ENCODE results near the gene TOM1.

Gene TOM1

DNA sequence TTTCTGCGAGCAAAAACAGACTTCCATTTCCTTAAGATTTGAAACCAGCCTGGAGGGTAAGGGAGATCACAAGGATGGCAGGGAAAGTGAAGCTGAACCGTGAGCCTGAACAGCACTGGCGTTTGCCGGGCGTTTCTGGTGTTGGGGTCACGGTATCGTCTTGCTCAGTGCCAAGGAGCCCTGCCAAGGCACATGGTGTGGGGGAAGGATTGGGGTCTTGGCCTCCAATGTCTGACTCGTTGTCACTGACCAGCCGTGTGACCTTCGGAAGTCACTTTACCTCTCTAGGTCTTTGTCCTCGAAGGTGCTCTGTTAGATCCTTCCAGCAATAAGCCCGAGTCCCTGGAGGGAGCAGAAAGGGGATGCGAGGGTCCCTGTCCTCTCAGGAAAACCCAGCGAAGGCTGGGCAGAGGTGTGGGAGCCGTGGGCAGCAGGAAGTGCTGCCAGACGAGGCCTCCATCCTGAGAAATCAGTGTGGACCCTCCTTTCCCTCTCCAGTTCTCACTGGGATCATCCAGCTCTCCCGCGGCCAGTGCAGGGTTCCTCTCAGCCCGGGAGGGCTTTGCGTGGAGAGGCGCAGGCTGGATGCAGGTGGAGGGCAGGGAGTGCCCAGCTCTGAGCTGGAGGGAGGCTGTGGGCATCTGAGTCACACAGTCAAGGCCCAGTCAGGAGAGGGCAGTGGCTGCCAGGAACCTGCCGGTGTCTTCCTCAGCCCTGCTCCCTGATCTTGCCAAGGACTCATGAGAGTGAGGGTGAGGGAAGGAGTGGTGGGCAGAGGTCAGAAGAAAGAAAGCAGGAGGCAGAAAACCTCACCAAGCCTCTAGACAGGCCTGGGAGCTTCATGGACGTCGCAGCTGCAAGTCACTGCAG is 18.9 kb downstream of the TOM1 start:
- no peaks in the 10 kb centered on the region for H3K9me3 ChIP-seq (ENCODE audit: control insufficient read depth, low read length)
- H3K9ac ChIP-seq (ENCODE audit: low read length), result no peak overlapping the region
- H3K36me3 ChIP-seq (ENCODE audit: control insufficient read depth, insufficient read depth, low read length), result no peaks in the 10 kb centered on the region
- no peak overlapping the region for H3K4me3 ChIP-seq (ENCODE audit: low read length)
- H3K4me1 ChIP-seq (ENCODE audit: control insufficient read depth, insufficient read depth, low read length), result peaks cover 11% of the 10 kb centered on the region
- H3K27me3 ChIP-seq (ENCODE audit: control insufficient read depth, insufficient read depth, low read length), result no peaks in the 10 kb centered on the region

DNA sequence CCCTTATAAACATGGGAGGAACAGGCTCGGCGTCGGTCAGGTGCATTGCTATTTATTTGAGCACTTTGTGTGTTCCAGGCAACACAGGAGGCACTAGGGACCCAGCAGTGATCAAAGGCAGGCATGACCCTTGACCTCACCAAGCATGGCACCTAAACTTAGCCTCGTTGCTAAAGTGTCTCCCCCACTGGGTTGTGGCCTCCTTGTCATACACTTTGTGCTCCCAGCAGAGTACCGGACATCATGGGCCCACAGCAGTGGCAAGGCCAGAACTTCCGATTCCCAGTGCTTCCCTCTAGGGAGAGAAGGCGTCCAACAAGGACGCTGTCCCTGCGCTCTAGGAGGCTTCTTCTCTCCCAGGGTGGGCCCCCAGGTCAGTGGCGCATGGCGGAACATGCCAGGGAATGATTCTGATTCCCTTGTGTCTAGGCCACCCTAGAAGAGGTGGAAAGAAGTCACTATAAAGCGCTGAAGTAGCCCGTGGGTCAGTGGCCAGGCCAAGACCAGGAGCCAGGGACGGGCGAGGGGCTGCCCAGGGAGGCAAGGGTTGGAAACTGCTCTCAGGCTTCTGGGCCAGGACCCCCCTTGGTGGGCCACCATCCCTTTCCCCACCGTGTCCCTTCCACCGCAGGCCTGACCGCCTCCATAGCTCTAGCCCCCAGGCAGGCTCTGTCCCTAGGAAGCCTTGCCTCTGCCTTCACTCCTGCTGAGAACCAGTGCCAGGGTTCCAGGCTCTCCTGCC is 19.7 kb downstream of the TOM1 start:
- Histone ChIP-seq H3K4me3 (ENCODE audit: low read length) (no peak overlapping the region), H3K9me3 (ENCODE audit: control insufficient read depth, low read length) (no peaks in the 10 kb centered on the region), H3K36me3 (ENCODE audit: control insufficient read depth, insufficient read depth, low read length) (no peaks in the 10 kb centered on the region), H3K4me1 (ENCODE audit: control insufficient read depth, insufficient read depth, low read length) (peaks cover 11% of the 10 kb centered on the region), H3K27me3 (ENCODE audit: control insufficient read depth, insufficient read depth, low read length) (no peaks in the 10 kb centered on the region), H3K9ac (ENCODE audit: low read length) (no peak overlapping the region)

DNA sequence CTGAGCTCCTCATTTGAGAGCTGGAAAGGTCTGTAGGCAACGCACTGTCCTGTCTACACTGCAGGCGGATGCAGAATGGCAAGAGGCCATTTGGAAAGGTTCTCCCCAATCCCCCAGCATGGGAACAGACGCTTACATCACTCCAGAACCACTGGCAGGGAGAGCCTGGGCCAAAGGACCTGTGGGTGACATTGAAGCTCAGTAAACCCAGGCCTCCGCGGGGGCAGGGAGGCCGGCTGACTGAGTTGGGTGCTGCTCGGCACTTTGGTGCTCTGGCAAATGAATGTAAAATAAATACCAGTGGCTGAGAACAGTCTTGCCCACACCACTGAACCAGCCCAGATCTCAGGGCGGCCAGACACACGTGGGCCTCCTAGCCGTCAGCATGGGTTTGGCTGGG is 22.4 kb downstream of the TOM1 start:
- H3K9me3 ChIP-seq (ENCODE audit: control insufficient read depth, low read length), result no peaks in the 10 kb centered on the region
- H3K36me3 ChIP-seq (ENCODE audit: control insufficient read depth, insufficient read depth, low read length), result peaks cover 2% of the 10 kb centered on the region
- no peak overlapping the region for H3K4me3 ChIP-seq (ENCODE audit: low read length)
- no peaks in the 10 kb centered on the region for H3K4me1 ChIP-seq (ENCODE audit: control insufficient read depth, insufficient read depth, low read length)
- H3K9ac ChIP-seq (ENCODE audit: low read length), result no peak overlapping the region
- H3K27me3 ChIP-seq (ENCODE audit: control insufficient read depth, insufficient read depth, low read length), result no peaks in the 10 kb centered on the region

DNA sequence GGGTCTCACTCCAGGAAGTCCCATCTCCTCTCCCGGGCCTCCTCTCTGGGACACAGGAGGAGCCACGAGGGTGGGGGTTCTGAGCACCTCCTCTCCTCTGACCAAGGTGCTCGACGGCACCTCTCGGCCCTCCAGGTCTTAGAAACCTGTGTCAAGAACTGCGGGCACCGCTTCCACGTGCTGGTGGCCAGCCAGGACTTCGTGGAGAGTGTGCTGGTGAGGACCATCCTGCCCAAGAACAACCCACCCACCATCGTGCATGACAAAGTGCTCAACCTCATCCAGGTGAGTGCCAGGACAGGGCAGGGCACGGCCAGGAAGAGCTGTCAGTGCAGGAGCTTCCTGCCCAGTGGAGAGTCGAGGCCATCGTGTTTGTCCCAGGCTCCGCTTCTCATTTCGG is 23.2 kb downstream of the TOM1 start:
- Histone ChIP-seq H3K27me3 (ENCODE audit: control insufficient read depth, insufficient read depth, low read length) (no peaks in the 10 kb centered on the region), H3K9me3 (ENCODE audit: control insufficient read depth, low read length) (no peaks in the 10 kb centered on the region), H3K4me3 (ENCODE audit: low read length) (no peak overlapping the region), H3K4me1 (ENCODE audit: control insufficient read depth, insufficient read depth, low read length) (no peaks in the 10 kb centered on the region), H3K9ac (ENCODE audit: low read length) (no peak overlapping the region), H3K36me3 (ENCODE audit: control insufficient read depth, insufficient read depth, low read length) (peaks cover 7% of the 10 kb centered on the region)

DNA sequence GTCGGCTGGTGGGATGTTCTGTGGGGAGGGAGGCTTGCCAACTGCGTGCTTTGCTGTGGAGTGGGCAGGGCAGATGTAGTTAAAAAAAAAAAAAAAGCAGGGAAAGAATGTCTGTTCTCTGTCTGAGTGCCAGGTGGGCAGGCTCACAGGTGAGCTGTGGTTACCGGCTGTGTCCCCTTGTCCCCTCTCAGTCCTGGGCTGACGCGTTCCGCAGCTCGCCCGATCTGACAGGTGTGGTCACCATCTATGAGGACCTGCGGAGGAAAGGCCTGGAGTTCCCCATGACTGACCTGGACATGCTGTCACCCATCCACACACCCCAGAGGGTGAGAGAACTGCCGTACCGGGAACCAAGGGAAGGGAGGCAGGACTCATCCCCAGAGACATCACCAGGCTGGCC is 23.6 kb downstream of the TOM1 start:
- no peak overlapping the region for H3K4me3 ChIP-seq (ENCODE audit: low read length)
- peaks cover 7% of the 10 kb centered on the region for H3K36me3 ChIP-seq (ENCODE audit: control insufficient read depth, insufficient read depth, low read length)
- H3K9ac ChIP-seq (ENCODE audit: low read length), result no peak overlapping the region
- H3K9me3 ChIP-seq (ENCODE audit: control insufficient read depth, low read length), result no peaks in the 10 kb centered on the region
- H3K4me1 ChIP-seq (ENCODE audit: control insufficient read depth, insufficient read depth, low read length), result no peaks in the 10 kb centered on the region
- H3K27me3 ChIP-seq (ENCODE audit: control insufficient read depth, insufficient read depth, low read length), result no peaks in the 10 kb centered on the region

DNA sequence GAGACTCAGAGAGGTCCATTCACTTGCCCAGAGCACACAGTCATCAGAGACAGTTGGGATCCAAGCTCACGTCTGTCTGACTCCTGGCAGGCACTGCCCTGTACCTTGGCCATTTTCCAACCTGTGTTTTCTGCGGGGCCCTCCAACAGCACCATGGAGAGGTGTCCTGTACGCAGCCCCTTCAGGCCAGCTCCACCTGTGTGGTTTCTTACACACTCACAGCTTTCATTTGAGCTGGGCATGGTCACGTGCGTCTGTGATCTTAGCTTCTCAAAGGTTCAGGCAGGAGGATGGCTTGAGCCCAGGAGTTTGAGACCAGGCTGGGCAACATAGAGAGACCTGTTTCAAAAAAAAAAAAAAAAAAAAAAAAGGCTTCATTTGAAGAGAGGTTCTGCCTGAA is 24.4 kb downstream of the TOM1 start:
- Histone ChIP-seq H3K9ac (ENCODE audit: low read length) (no peak overlapping the region), H3K9me3 (ENCODE audit: control insufficient read depth, low read length) (no peaks in the 10 kb centered on the region), H3K27me3 (ENCODE audit: control insufficient read depth, insufficient read depth, low read length) (no peaks in the 10 kb centered on the region), H3K36me3 (ENCODE audit: control insufficient read depth, insufficient read depth, low read length) (peaks cover 7% of the 10 kb centered on the region), H3K4me1 (ENCODE audit: control insufficient read depth, insufficient read depth, low read length) (no peaks in the 10 kb centered on the region), H3K4me3 (ENCODE audit: low read length) (no peak overlapping the region)

DNA sequence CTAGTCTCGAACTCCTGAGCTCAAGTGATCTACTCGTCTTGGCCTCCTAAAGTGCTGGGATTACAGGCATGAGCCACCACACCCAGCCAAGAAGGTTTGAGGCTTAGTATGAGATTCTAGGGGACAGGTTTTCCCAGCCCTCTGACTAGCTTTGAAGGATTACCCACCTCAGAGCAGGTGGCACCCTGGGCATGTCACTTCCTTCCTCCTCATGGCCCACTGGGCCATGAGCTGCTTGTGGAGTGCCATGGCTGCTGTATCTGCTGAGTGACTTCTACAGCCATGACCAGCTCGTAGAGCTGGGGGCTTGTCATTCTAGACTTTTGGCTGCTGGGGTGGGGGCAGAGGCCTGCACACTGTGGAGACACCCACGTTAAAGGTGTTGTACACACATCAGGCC is 25.1 kb downstream of the TOM1 start:
- no peaks in the 10 kb centered on the region for H3K27me3 ChIP-seq (ENCODE audit: control insufficient read depth, insufficient read depth, low read length)
- no peaks in the 10 kb centered on the region for H3K9me3 ChIP-seq (ENCODE audit: control insufficient read depth, low read length)
- no peaks in the 10 kb centered on the region for H3K4me1 ChIP-seq (ENCODE audit: control insufficient read depth, insufficient read depth, low read length)
- H3K36me3 ChIP-seq (ENCODE audit: control insufficient read depth, insufficient read depth, low read length), result peaks cover 7% of the 10 kb centered on the region
- H3K4me3 ChIP-seq (ENCODE audit: low read length), result no peak overlapping the region
- H3K9ac ChIP-seq (ENCODE audit: low read length), result no peak overlapping the region

DNA sequence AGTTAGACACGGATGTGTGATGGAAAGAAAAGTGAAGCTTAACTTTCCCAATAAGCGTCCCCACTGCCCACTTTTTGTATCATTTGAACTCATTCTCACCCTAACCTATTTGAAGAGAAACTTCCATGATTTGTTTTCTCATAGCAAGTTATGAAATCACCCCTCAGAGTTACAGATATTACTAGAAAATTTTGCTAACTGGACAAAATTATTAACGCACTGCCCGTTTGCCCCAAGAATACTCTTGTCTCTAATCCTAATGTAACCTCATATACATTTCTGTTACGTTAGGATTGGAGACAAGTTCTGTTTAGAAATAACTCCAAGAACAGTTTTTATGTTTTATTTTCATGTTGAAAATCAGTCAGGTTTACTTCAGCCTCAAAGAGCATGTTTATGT is 25.5 kb downstream of the TOM1 start:
- H3K9me3 ChIP-seq (ENCODE audit: control insufficient read depth, low read length), result no peaks in the 10 kb centered on the region

DNA sequence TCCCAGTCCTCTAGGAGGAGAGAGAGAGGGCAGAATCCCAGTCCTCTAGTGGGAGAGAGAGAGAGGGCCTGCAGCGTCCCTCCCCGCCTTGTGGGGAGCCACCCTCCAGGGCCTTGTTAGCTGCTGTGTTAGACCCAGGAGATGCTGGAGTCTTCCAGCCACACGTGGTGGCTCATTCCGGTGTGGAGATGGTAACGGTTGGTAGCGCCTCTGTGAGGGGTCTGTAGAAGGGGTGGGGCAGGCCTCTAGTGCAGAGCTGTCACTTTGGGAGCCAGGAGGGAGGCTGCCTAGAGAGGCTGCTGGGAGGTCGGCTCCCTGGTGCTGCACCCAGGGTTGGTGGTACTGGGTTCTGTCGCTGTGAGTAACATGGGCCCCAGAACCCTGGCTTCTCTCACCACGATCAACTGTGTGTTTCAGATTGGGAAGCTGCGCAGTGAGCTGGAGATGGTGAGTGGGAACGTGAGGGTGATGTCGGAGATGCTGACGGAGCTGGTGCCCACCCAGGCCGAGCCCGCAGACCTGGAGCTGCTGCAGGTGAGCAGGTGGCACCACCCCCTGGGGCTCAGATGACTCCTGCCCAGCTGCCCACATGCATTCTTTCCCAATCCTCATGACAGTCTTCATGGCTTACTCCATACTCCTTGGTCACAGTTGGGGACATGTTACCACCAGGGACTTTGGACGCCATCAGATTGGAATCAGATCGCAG is 27.3 kb downstream of the TOM1 start:
- Histone ChIP-seq H3K36me3 (ENCODE audit: control insufficient read depth, insufficient read depth, low read length) (peaks cover 7% of the 10 kb centered on the region), H3K4me1 (ENCODE audit: control insufficient read depth, insufficient read depth, low read length) (peaks cover 5% of the 10 kb centered on the region), H3K4me3 (ENCODE audit: low read length) (no peak overlapping the region), H3K27me3 (ENCODE audit: control insufficient read depth, insufficient read depth, low read length) (no peaks in the 10 kb centered on the region), H3K9ac (ENCODE audit: low read length) (no peak overlapping the region), H3K9me3 (ENCODE audit: control insufficient read depth, low read length) (no peaks in the 10 kb centered on the region)

More for the DNA sequence above, 25.5 kb downstream of the TOM1 start:
- Histone ChIP-seq H3K4me1 (ENCODE audit: control insufficient read depth, insufficient read depth, low read length) (peaks cover 1% of the 10 kb centered on the region), H3K36me3 (ENCODE audit: control insufficient read depth, insufficient read depth, low read length) (peaks cover 7% of the 10 kb centered on the region), H3K4me3 (ENCODE audit: low read length) (no peak overlapping the region), H3K27me3 (ENCODE audit: control insufficient read depth, insufficient read depth, low read length) (no peaks in the 10 kb centered on the region), H3K9ac (ENCODE audit: low read length) (no peak overlapping the region)

DNA sequence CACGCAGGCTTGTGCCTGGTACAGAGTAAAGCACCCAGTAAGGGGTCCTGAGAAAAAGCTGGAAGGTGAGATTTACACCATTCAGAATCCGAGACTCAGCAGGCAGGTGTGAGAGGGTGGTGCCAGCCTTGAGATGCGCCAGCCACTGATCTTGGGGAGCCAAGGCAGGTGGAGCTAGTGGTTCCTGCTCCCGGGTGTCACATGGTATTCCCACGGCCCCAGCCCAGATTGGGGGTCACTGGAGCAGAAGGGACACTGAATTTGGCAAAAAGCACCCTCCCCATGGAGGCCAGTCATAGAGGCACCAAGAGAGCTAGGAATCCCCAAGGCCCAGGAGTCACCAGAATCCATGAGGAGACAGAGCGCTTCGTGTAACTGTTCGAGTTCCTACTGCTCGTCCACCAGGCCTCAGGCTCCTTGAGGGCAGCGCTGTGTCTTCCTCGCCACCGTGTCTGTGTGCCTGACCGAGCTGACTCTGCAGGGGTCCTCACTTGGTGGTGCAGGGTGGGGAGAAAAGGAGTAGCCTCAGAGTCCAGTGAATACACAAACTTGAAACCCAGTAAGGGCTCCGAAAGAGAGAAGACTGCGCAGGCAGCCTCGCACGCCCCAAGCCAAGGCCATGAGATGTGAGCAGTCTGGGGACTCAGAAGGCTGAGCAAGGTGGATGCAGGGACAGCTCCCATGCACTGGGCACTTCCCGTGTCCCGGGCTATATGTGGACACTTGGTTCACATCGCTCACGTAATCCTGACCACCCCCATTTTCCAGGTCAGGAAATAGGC is 28.2 kb downstream of the TOM1 start:
- no peak overlapping the region for H3K4me3 ChIP-seq (ENCODE audit: low read length)
- H3K4me1 ChIP-seq (ENCODE audit: control insufficient read depth, insufficient read depth, low read length), result peaks cover 5% of the 10 kb centered on the region
- no peaks in the 10 kb centered on the region for H3K9me3 ChIP-seq (ENCODE audit: control insufficient read depth, low read length)
- H3K27me3 ChIP-seq (ENCODE audit: control insufficient read depth, insufficient read depth, low read length), result no peaks in the 10 kb centered on the region
- H3K9ac ChIP-seq (ENCODE audit: low read length), result no peak overlapping the region
- peaks cover 7% of the 10 kb centered on the region for H3K36me3 ChIP-seq (ENCODE audit: control insufficient read depth, insufficient read depth, low read length)

DNA sequence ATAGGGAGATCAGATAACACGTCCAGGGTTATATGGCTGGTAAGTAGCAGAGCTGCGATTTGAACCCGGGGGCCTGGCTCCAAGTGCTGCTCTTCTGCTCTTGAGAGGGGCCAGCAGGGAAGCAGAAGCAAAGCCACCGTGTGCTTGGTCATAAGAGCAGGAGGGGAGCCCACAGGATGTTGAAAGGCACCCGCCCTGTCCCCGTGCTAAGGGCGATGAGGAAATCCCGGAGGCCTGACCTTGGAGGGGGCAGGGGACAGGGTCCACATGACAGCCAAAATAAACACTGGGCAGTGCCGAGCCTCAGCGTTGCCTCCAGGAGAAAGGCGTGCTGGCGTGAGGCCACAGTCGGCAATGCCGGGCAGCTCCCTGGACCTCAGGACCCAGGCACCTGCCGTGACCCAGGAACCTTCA is 28.8 kb downstream of the TOM1 start:
- Histone ChIP-seq H3K27me3 (ENCODE audit: control insufficient read depth, insufficient read depth, low read length) (no peaks in the 10 kb centered on the region), H3K9ac (ENCODE audit: low read length) (no peak overlapping the region), H3K9me3 (ENCODE audit: control insufficient read depth, low read length) (no peaks in the 10 kb centered on the region), H3K36me3 (ENCODE audit: control insufficient read depth, insufficient read depth, low read length) (peaks cover 7% of the 10 kb centered on the region), H3K4me3 (ENCODE audit: low read length) (no peak overlapping the region), H3K4me1 (ENCODE audit: control insufficient read depth, insufficient read depth, low read length) (peaks cover 5% of the 10 kb centered on the region)
